A549 treated with AZD9567 at 1 μM for 4 hours (cell line): ENCODE results near the gene TMEM253. TPM values are rescaled to one million over a fixed set of nuclear protein-coding genes. Genes with fewer than 3 reads are reported as not detected.

Experiments
- total RNA-seq: library from RNA; stranded (reverse); fragments of 200-300 nt; extraction: Qiagen RNA extraction; gene quantifications from 5 replicates; pipeline ENCODE4 v1.2.3, GENCODE V29; 2022; ENCODE audit not compliant: insufficient read depth

TMEM253 gene
- 0.41 to 0.90 TPM (median 0.87 TPM) in 4 of 5 replicates, not detected in the other for total RNA-seq

DNA sequence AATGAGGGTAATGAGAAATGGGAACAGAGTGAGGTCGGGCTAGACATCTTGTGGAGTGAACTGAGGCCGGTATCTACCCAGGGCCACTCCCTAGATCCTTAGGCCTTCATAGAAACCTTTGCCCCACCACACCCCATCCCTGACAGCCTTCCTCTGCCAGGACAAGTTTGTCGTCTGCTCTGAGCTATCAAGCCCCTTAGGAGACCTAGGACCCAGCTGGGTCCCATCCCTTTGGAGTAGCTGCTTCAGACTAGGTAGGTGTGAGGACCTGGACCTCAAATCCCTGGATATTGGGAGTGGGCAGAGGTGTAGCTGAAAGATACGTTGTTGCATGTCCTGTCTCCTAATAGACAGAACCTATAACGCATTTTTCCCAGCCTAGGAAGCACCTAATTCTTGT lies at the start of gene TMEM253:
Gene TMEM253, plus strand, starts transcription at position 136 of the 400 bp plus-strand sequence. CDS start 278 bp downstream, outside the sequence.

DNA sequence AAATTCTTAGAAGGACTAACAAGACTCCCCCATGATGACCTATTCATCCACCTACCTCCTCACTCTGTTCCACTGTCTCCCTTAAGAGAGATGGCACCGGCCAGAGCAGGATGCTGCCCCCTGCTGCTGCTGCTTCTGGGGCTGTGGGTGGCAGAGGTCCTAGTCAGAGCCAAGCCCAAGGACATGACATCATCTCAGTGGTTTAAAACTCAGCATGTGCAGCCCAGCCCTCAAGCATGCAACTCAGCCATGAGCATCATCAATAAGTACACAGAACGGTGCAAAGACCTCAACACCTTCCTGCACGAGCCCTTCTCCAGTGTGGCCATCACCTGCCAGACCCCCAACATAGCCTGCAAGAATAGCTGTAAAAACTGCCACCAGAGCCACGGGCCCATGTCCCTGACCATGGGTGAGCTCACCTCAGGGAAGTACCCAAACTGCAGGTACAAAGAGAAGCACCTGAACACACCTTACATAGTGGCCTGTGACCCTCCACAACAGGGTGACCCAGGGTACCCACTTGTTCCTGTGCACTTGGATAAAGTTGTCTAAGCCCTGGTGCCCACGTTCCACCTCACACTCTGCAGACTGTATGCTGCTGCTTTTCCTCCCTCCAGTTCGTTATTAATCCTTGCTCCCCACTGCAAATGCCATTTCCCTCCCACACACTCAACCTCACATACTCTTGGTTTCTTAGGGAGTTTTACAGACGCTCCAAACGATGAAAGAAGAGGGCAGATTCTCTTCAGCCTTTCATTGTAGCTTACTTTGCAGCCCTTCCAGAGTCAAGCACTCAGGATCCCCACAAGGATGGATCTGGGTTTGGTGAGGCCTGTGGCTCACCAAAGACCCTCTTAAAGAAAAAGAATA lies 42.8 kb upstream of the TMEM253 start, which contains the start of gene RNASE8:
Gene RNASE8, plus strand, starts transcription at position 20 of the 873 bp plus-strand sequence. Its CDS starts 71 bp downstream, at position 91.

DNA sequence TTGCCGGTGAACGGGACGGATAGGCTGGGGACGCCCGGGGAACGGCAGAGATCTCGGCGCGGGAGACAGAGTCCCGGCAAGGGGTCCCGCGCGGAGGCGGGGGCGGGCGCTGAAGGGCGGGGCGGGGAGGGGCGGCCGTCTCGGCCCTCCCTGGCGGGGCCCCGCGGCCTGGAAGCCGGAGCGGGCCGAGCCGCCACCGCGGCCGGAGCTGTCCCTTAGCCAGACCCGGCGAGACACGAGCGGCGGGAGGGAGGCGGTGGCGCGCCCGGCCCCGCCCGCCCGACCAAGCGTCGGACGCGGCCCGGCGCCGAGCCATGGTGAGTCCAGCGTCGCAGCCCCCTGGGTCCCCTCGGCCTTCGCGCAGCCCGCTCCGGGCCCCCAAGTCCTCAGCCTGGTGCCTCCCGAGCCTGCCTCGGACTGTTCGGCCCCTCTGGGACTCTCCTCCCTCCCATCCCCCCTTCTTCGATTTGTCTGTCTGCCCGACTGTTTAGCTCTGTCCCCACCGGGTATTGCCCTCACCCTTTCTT lies 30.7 kb upstream of the TMEM253 start, which contains the start of gene ARHGEF40:
Gene ARHGEF40, plus strand, starts transcription at position 222 of the 527 bp plus-strand sequence. Its CDS starts 93 bp downstream, at position 315.

DNA sequence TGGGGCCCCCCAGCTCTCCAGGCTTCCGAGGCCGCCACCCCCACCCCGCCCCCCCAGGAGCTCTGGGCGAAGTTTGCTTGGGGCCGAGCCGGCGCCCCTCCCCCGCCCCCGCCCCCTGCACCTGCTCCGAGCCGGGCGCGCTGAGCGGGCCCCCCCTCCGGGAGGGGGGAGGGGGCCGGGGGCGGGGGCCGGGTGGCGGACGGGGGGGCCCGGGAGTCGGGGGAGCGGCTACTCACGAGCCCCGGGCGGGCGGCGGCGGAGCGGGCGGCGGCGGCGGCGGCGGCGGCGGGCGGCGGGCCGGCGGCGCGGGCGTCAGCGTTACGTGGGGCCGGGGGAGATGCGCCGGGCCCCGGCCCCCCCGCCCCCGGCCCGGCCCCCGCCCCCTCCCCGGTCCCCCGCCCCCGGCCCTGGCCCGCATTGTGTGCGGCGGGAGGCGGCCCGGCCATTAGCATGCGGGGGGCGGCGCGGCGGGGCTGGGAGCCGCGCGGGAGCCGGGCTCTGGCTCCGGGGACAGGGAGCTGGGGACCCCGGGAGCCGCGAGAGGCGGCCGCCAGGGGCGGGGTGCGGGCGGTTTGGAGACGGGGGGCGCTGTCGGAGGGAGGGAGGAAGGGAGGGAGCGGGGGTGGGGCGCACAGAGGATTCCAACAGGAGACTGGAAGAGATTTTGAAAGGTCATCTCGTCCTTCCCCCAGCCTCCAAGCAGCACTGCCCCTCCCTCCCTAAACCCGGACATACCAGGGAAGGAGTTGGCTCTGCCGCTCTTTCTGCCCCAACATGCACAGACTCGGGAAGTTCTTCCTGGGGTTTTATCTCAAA lies 2.6 kb upstream of the TMEM253 start, which contains the start of gene ZNF219:
Gene ZNF219, minus strand, starts transcription at position 580 of the 816 bp plus-strand sequence. CDS start 5,064 bp downstream, outside the sequence.

Other genes starting within 250 kb of the TMEM253 start
- gene RNASE3, start 209.7 kb upstream of the TMEM253 start, total RNA-seq = not detected in 5 replicates
- not detected in 5 replicates for gene RNASE2, start 145.6 kb upstream of the TMEM253 start, total RNA-seq
- gene METTL17, start 111.1 kb upstream of the TMEM253 start, total RNA-seq = 57.7 to 80.3 TPM (median 76.2 TPM) in 5 replicates
- 0.06 to 0.08 TPM in 2 of 5 replicates, not detected in the others for gene SLC39A2, start 101.8 kb upstream of the TMEM253 start, total RNA-seq
- 1.3 to 2.8 TPM (median 2.4 TPM) in 5 replicates for gene NDRG2, start 76.0 kb upstream of the TMEM253 start, total RNA-seq
- not detected in 5 replicates for gene TPPP2, start 70.8 kb upstream of the TMEM253 start, total RNA-seq
- not detected in 5 replicates for gene RNASE13, start 66.3 kb upstream of the TMEM253 start, total RNA-seq
- gene RNASE7, start 58.7 kb upstream of the TMEM253 start, total RNA-seq = not detected in 5 replicates
- not detected in 5 replicates for gene RNASE8, start 43.2 kb upstream of the TMEM253 start, total RNA-seq
- 6.0 to 10.5 TPM (median 8.1 TPM) in 5 replicates for gene ARHGEF40, start 30.8 kb upstream of the TMEM253 start, total RNA-seq
- 11.2 to 25.3 TPM (median 24.9 TPM) in 5 replicates for gene ZNF219, start 2.4 kb upstream of the TMEM253 start, total RNA-seq
- not detected in 5 replicates for gene OR5AU1, start 55.0 kb downstream of the TMEM253 start, total RNA-seq
- 717 to 807 TPM (median 775 TPM) in 5 replicates for gene HNRNPC, start 168.4 kb downstream of the TMEM253 start, total RNA-seq
- 0.11 to 0.32 TPM (median 0.19 TPM) in 4 of 5 replicates, not detected in the other for gene RPGRIP1, start 179.0 kb downstream of the TMEM253 start, total RNA-seq